DOHH2 (cell line): Measurements from ENCODE around the gene CCDC78.
A peak's percentile ranks its signal among the peaks of the same experiment; 100 is the strongest.
"Not testable (repeated sequence)": the region's sequence is repeated elsewhere in the genome, so short reads cannot be mapped to it uniquely, and the experiment has no call there.

Experiments used
- H3F3A ChIP-seq: fragments of 200-600 bp; sonication (generic), shearing (Covaris generic); 2 replicates; pipeline ENCODE4 v1.6.0; 2016; ENCODE audit warnings: antibody characterized with exemption, mild to moderate bottlenecking; ENCODE audit not compliant: control insufficient read depth, insufficient read depth
- H3K27ac ChIP-seq: fragments of 200-600 bp; sonication (generic); 2 replicates; pipeline ENCODE4 v1.5.1; 2014; ENCODE audit warnings: low read depth, mild to moderate bottlenecking, low read length, moderate library complexity
- H3K27me3 ChIP-seq: fragments of 200-600 bp; sonication (generic); 2 replicates; pipeline ENCODE4 v1.6.1; 2014; ENCODE audit warnings: mild to moderate bottlenecking, low read length, mixed read lengths; ENCODE audit not compliant: control insufficient read depth
- H3K36me3 ChIP-seq: fragments of 200-600 bp; sonication (generic); 2 replicates; pipeline ENCODE4 v1.6.1; 2014; ENCODE audit warnings: mild to moderate bottlenecking, low read length, moderate library complexity, mixed read lengths; ENCODE audit not compliant: control insufficient read depth
- H3K4me1 ChIP-seq: fragments of 200-600 bp; sonication (generic); 2 replicates; pipeline ENCODE4 v1.6.1; 2014; ENCODE audit warnings: mild to moderate bottlenecking, low read length, mixed read lengths; ENCODE audit not compliant: control insufficient read depth
- H3K4me2 ChIP-seq: fragments of 200-600 bp; sonication (generic); 2 replicates; pipeline ENCODE4 v1.6.0; 2014; ENCODE audit warnings: mild to moderate bottlenecking, low read length, moderate library complexity
- H3K4me3 ChIP-seq: fragments of 200-600 bp; sonication (generic); 2 replicates; pipeline ENCODE4 v1.5.1; 2014; ENCODE audit warnings: mild to moderate bottlenecking, low read length, mixed read lengths
- H3K79me2 ChIP-seq: fragments of 200-600 bp; sonication (generic); 2 replicates; pipeline ENCODE4 v1.6.1; 2014; ENCODE audit warnings: mild to moderate bottlenecking, low read length, mixed read lengths; ENCODE audit not compliant: control insufficient read depth
- H3K9me2 ChIP-seq: fragments of 200-600 bp; sonication (generic); replicated peaks from 2 replicates; pipeline ENCODE4 v1.6.1; 2014; ENCODE audit warnings: mild to moderate bottlenecking, low read length, mixed read lengths; ENCODE audit not compliant: control insufficient read depth
- H3K9me3 ChIP-seq: fragments of 200-600 bp; sonication (generic); 2 replicates; pipeline ENCODE4 v1.6.1; 2014; ENCODE audit warnings: antibody characterized with exemption, low read length, mixed read lengths; ENCODE audit not compliant: control insufficient read depth, insufficient read depth
- H4K20me1 ChIP-seq: fragments of 200-600 bp; sonication (generic); 2 replicates; pipeline ENCODE4 v1.6.0; 2014; ENCODE audit warnings: low read depth, mild to moderate bottlenecking, antibody characterized with exemption, low read length, moderate library complexity; ENCODE audit not compliant: control insufficient read depth, insufficient read depth
- CTCF ChIP-seq: fragments of 200-600 bp; sonication (generic); IDR thresholded peaks from one replicate; pipeline ENCODE4 v1.5.1; 2014; ENCODE audit warnings: antibody characterized with exemption, mild to moderate bottlenecking, low read depth, low read length; ENCODE audit not compliant: poor library complexity, severe bottlenecking
- EZH2phosphoT487 ChIP-seq: fragments of 200-600 bp; sonication (generic); IDR thresholded peaks from 2 replicates; pipeline ENCODE4 v1.6.1; 2017; ENCODE audit warnings: borderline replicate concordance, mild to moderate bottlenecking, antibody characterized with exemption, low read length, moderate library complexity, mixed read lengths

CCDC78 gene

DNA sequence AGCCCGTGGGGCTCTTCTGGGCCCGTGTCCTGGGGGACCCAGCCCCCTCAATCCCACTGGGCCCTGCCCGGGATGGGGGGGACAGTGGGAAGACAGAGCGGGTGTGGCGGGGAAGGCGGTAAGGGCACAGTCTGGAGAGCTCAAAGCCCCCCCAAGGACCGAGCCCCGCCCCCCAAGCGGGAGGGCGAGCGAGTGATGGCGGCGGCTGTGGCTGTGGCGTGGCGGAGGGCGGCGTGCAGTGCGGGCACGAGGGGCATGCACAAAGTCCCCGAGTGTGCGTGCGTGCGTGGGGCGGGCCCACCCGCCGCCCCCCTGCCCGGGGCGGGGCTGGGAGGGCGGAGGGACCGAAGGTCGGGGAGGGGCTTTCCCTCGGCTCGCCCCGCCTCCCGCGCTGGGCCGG lies 32.5 kb downstream of the CCDC78 start:
- peaks cover 33% of the 10 kb centered on the region for H3K4me1 ChIP-seq
- peaks cover 19% of the 10 kb centered on the region for H3K27me3 ChIP-seq
- peak overlapping the region; percentile 80 for H3K4me3 ChIP-seq
- no peaks in the 10 kb centered on the region for H4K20me1 ChIP-seq
- no peaks in the 10 kb centered on the region for H3K9me3 ChIP-seq
- no peaks in the 10 kb centered on the region for H3K9me2 ChIP-seq
- peaks cover 7% of the 10 kb centered on the region for H3F3A ChIP-seq
- peak overlapping the region; percentile 97 for H3K4me2 ChIP-seq
- H3K36me3 ChIP-seq: no peaks in the 10 kb centered on the region
- H3K79me2 ChIP-seq: peaks cover 14% of the 10 kb centered on the region
- no peak overlapping the region for H3K27ac ChIP-seq
- no peak for TF ChIP-seq EZH2phosphoT487
- TF ChIP-seq CTCF: no peak

DNA sequence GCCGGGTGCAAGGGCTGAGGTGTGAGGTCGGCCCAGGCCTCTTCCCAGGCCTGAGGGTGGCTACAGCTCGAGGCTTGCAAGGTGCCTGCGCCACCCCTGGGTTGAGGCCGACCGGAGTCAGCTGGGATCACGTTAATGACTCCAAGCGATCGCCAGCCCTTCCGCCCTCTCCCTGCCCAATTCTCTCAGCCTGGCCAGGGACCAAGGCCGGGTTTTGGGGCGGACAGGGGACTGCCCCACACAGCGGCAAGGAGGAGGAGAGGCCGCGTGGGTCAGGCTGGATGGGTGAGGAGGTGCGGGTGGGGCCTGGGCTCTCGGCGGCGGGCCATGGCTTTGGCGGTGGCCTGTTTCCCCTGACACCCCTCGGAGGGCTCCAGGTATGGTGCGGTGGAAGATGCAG lies 32.9 kb downstream of the CCDC78 start:
- H3K4me3 ChIP-seq: no peak overlapping the region
- H3K27me3 ChIP-seq: peaks cover 19% of the 10 kb centered on the region
- peaks cover 37% of the 10 kb centered on the region for H3K4me1 ChIP-seq
- H3K9me3 ChIP-seq: no peaks in the 10 kb centered on the region
- H3K79me2 ChIP-seq: peaks cover 18% of the 10 kb centered on the region
- no peaks in the 10 kb centered on the region for H4K20me1 ChIP-seq
- TF ChIP-seq EZH2phosphoT487: no peak
- no peak for TF ChIP-seq CTCF
- no peaks in the 10 kb centered on the region for H3K9me2 ChIP-seq
- H3K4me2 ChIP-seq: no peak overlapping the region
- no peaks in the 10 kb centered on the region for H3K36me3 ChIP-seq
- no peak overlapping the region for H3K27ac ChIP-seq
- peaks cover 7% of the 10 kb centered on the region for H3F3A ChIP-seq

DNA sequence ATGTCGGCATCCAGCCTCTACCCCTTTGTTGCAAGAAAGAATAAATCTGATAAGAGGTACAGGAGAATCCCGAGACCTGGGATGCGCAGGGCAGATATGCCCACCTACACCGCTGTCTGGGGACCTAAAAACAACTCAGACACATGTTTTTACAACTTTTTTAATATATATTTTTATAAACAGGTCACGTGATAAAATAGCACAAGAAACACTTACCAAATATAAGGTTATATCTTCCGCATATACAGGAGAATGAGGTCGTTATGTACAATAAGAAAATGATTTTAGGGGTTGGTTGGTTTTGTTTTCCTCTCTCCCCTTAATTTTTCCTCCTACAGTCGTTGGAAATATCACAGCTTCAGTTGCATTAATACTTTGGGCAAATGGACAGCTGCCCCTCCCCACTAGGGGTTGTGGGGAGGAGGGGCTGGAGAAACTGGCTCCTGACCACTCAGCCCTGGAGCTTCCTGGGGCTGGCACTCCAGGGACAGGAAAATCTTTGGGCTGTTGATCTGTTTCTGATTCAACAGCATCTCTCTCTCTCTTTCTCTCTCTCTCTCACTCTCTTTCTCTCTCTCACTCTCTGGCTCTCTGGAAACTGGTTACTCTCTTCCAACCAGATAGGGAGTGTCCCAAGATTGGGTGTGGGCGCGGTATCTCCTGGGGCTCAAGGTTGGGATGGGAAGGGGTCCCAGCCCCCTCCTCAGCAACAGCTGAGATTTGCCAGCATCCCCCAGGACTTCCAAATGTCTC lies 33.7 kb downstream of the CCDC78 start:
- peaks cover 37% of the 10 kb centered on the region for H3K4me1 ChIP-seq
- no peak overlapping the region for H3K27ac ChIP-seq
- no peak for TF ChIP-seq EZH2phosphoT487
- TF ChIP-seq CTCF: no peak
- H3K36me3 ChIP-seq: peaks cover 4% of the 10 kb centered on the region; the same call in 1 of the 2 replicates
- peaks cover 19% of the 10 kb centered on the region for H3K27me3 ChIP-seq
- peaks cover 22% of the 10 kb centered on the region for H3K79me2 ChIP-seq
- H4K20me1 ChIP-seq: no peaks in the 10 kb centered on the region
- H3F3A ChIP-seq: peaks cover 7% of the 10 kb centered on the region
- no peaks in the 10 kb centered on the region for H3K9me3 ChIP-seq
- H3K4me3 ChIP-seq: no peak overlapping the region
- no peak overlapping the region for H3K4me2 ChIP-seq
- H3K9me2 ChIP-seq: no peaks in the 10 kb centered on the region

DNA sequence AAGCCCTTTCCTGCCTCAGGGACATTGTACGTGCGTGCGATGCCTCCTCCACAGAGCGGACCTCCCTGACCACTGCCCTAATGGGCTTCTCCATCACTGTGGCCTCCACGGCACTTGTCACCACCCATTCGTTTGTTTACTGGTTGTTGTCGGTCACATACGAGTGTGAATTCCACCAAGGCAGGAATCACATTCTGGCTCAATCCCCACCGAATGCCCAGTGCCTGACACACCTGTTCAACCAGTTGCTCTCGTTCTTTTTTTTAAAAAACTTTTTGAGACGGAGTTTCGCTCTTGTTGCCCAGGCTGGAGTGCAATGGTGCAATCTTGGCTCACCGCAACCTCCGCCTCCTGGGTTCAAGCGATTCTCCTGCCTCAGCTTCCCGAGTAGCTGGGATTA lies 35.0 kb downstream of the CCDC78 start:
- not testable (repeated sequence) for H3K4me3 ChIP-seq, H3K27ac ChIP-seq, H3K4me2 ChIP-seq, H4K20me1 ChIP-seq, H3K9me2 ChIP-seq, H3F3A ChIP-seq, H3K9me3 ChIP-seq
- Histone ChIP-seq H3K27me3 (peaks cover 19% of the 10 kb centered on the region), H3K4me1 (peaks cover 37% of the 10 kb centered on the region), H3K79me2 (peaks cover 22% of the 10 kb centered on the region), H3K36me3 (peaks cover 13% of the 10 kb centered on the region)
